ENCODE measurements around the gene PIP5K1C. TPM values are rescaled to one million over a fixed set of nuclear protein-coding genes. Genes with fewer than 3 reads are reported as not detected.

Gene PIP5K1C
- total RNA-seq, 1 experiment from 2014 or later, result 26.9 TPM

GRCh38 chr19:3653081-3653795, 47.0 kb downstream of the PIP5K1C start:
- RAD21 ChIA-PET (ENCODE audit: low non-redundant PET in 1 of 2, low total read pairs in 2 of 2, uncharacterized antibody in 2 of 2, unreplicated experiment in 2 of 2), result no interaction called here

GRCh38 chr19:3652422-3652821, 47.8 kb downstream of the PIP5K1C start:
- H4K20me1 ChIP-seq (ENCODE audit: insufficient read depth), result no peaks in the 10 kb centered on the region
- RAD21 ChIA-PET (ENCODE audit: low non-redundant PET in 1 of 2, low total read pairs in 2 of 2, uncharacterized antibody in 2 of 2, unreplicated experiment in 2 of 2), result no interaction called here
- H3K9ac ChIP-seq (ENCODE audit: low read length), result no peak overlapping the region
- H3K27me3 ChIP-seq (ENCODE audit: insufficient read depth, low read length), result no peaks in the 10 kb centered on the region
- CTCF ChIA-PET, result no interaction called here
- DNase-seq (ENCODE audit: low read depth, low spot score), result no peak
- H3K4me2 ChIP-seq (ENCODE audit: low read length), result no peak overlapping the region
- H3K9me3 ChIP-seq (ENCODE audit: control insufficient read depth in 1 of 2, insufficient read depth in 1 of 2, low read depth in 1 of 2, low read length in 2 of 2), result no peaks in the 10 kb centered on the region
- H3K4me3 ChIP-seq (replicated peaks in 1 of 2; ENCODE audit: low read depth in 1 of 2, low read length in 2 of 2), result no peak overlapping the region
- H3K27ac ChIP-seq (ENCODE audit: low read depth, low read length), result no peak overlapping the region
- intact Hi-C loops (cut with micrococcal nuclease), result no loop called here
- H3K36me3 ChIP-seq (ENCODE audit: control insufficient read depth in 1 of 2, insufficient read depth in 2 of 2, low read length in 2 of 2), result peaks cover 0 to 2% of the 10 kb centered on the region in 2 experiments; a peak in 1 of 4 replicates
- ATAC-seq, result no peak
- H2AFZ ChIP-seq (ENCODE audit: low read depth, low read length, poor library complexity, severe bottlenecking), result no peak overlapping the region
- H3K9me2 ChIP-seq (ENCODE audit: insufficient read depth), result no peaks in the 10 kb centered on the region
- H3K79me2 ChIP-seq (ENCODE audit: insufficient read depth, low read length), result no peaks in the 10 kb centered on the region
- TF ChIP-seq EGR1 (IDR thresholded peaks at IDR 0.05; ENCODE audit: low read depth) (no peak), POLR2AphosphoS5 (IDR thresholded peaks at IDR 0.05; ENCODE audit: low read depth, low read length) (no peak), POLR2A (IDR thresholded peaks at IDR 0.05; ENCODE audit: borderline replicate concordance, extremely low read depth, insufficient read depth, insufficient read length) (no peak), CEBPB (IDR thresholded peaks at IDR 0.05; ENCODE audit: low read depth) (no peak), EZH2 (IDR thresholded peaks at IDR 0.05) (no peak), RAD21 (IDR thresholded peaks at IDR 0.05; ENCODE audit: low read depth) (no peak), ZBTB33 (IDR thresholded peaks at IDR 0.05; ENCODE audit: extremely low read depth, insufficient replicate concordance, low read length) (no peak), ZFX (IDR thresholded peaks at IDR 0.05) (no peak), ELF1 (IDR thresholded peaks at IDR 0.05; ENCODE audit: borderline replicate concordance, low read depth) (no peak), TCF7L2 (IDR thresholded peaks at IDR 0.05; ENCODE audit: borderline replicate concordance, extremely low read depth, insufficient read depth, insufficient read length) (no peak), SP1 (IDR thresholded peaks at IDR 0.05; ENCODE audit: low read depth) (no peak), CTCF (IDR thresholded peaks at IDR 0.05 in 2 of 3, conservative IDR thresholded peaks at IDR 0.05 in 1 of 3; ENCODE audit: borderline replicate concordance in 1 of 3, insufficient read depth in 1 of 3, low read depth in 2 of 3, low read length in 2 of 3) (no peak), ZNF274 (IDR thresholded peaks at IDR 0.05; ENCODE audit: low read depth, low read length) (no peak), SIN3A (IDR thresholded peaks at IDR 0.05; ENCODE audit: low read depth) (no peak)
- H3K4me1 ChIP-seq (ENCODE audit: control insufficient read depth in 1 of 2, insufficient read depth in 2 of 2, low read length in 2 of 2), result peaks cover 0 to 7% of the 10 kb centered on the region in 2 experiments; a peak in 1 of 4 replicates
- POLR2A ChIA-PET, result no interaction called here
- BruUV-seq (replicated peaks), result no TSS peak

More at GRCh38 chr19:3653081-3653795, 47.0 kb downstream of the PIP5K1C start:
- ATAC-seq, result no peak
- no peaks in the 10 kb centered on the region for H3K27me3 ChIP-seq (ENCODE audit: insufficient read depth, low read length)
- H3K79me2 ChIP-seq (ENCODE audit: insufficient read depth, low read length), result no peaks in the 10 kb centered on the region
- H3K9me2 ChIP-seq (ENCODE audit: insufficient read depth), result no peaks in the 10 kb centered on the region
- H3K4me1 ChIP-seq (ENCODE audit: control insufficient read depth in 1 of 2, insufficient read depth in 2 of 2, low read length in 2 of 2), result peaks cover 0 to 7% of the 10 kb centered on the region in 2 experiments; a peak in 1 of 4 replicates
- ChIA-PET CTCF (no interaction called here), POLR2A (no interaction called here)
- H3K9ac ChIP-seq (ENCODE audit: low read length), result no peak overlapping the region
- no peak overlapping the region for H3K4me3 ChIP-seq (replicated peaks in 1 of 2; ENCODE audit: low read depth in 1 of 2, low read length in 2 of 2)
- no peak overlapping the region for H3K4me2 ChIP-seq (ENCODE audit: low read length)
- TF ChIP-seq EZH2 (IDR thresholded peaks at IDR 0.05) (no peak), ELF1 (IDR thresholded peaks at IDR 0.05; ENCODE audit: borderline replicate concordance, low read depth) (no peak)
- H3K36me3 ChIP-seq (ENCODE audit: control insufficient read depth in 1 of 2, insufficient read depth in 2 of 2, low read length in 2 of 2), result peaks cover 0 to 2% of the 10 kb centered on the region in 2 experiments; a peak in 1 of 4 replicates
- DNase-seq (ENCODE audit: low read depth, low spot score), result no peak
- H3K9me3 ChIP-seq (ENCODE audit: control insufficient read depth in 1 of 2, insufficient read depth in 1 of 2, low read depth in 1 of 2, low read length in 2 of 2), result no peaks in the 10 kb centered on the region
- H2AFZ ChIP-seq (ENCODE audit: low read depth, low read length, poor library complexity, severe bottlenecking), result no peak overlapping the region
- BruUV-seq (replicated peaks), result no TSS peak
- H4K20me1 ChIP-seq (ENCODE audit: insufficient read depth), result no peaks in the 10 kb centered on the region
- no peak overlapping the region for H3K27ac ChIP-seq (ENCODE audit: low read depth, low read length)
- intact Hi-C loops (cut with micrococcal nuclease), result no loop called here
